Measurements from ENCODE around the gene PLEK. TPM values are rescaled to one million over a fixed set of nuclear protein-coding genes. Genes with fewer than 3 reads are reported as not detected.

Gene PLEK
- total RNA-seq, 1 donor from 2014 or later: 4.4 TPM

DNA sequence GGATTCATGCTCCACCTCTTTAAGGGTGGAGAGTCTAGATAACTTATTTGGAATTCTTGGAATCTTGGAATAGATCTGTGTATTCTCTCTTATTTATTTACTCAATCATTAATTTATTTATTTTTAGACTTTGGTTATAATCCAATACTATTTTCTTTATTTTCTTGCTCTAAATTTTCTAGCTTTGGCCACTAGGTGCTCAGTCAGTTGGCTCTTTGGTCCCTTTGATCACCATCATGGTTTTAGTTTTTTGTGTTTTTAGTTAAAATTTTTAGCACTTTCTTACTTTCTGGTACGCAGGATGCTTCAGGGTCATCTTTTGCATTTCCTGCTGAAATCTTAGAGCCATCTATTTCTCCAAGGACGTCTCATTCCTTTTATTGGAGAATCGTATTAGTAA, 5.2 kb upstream of the PLEK start:
- Histone ChIP-seq H3K27me3 (no peaks in the 10 kb centered on the region), H3K9me3 (no peaks in the 10 kb centered on the region), H3K4me3 (no peak overlapping the region), H3K27ac (no peak overlapping the region), H3K36me3 (no peaks in the 10 kb centered on the region), H3K4me1 (no peaks in the 10 kb centered on the region)
- DNase-seq (ENCODE audit: extremely low spot score in 2 of 2): no peak
- TF ChIP-seq, protein P1, sequence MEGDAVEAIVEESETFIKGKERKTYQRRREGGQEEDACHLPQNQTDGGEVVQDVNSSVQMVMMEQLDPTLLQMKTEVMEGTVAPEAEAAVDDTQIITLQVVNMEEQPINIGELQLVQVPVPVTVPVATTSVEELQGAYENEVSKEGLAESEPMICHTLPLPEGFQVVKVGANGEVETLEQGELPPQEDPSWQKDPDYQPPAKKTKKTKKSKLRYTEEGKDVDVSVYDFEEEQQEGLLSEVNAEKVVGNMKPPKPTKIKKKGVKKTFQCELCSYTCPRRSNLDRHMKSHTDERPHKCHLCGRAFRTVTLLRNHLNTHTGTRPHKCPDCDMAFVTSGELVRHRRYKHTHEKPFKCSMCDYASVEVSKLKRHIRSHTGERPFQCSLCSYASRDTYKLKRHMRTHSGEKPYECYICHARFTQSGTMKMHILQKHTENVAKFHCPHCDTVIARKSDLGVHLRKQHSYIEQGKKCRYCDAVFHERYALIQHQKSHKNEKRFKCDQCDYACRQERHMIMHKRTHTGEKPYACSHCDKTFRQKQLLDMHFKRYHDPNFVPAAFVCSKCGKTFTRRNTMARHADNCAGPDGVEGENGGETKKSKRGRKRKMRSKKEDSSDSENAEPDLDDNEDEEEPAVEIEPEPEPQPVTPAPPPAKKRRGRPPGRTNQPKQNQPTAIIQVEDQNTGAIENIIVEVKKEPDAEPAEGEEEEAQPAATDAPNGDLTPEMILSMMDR (IDR thresholded peaks at IDR 0.05): no peak
- no peak for TF ChIP-seq POLR2A (IDR thresholded peaks at IDR 0.05)
- no peak for TF ChIP-seq POLR2AphosphoS5 (IDR thresholded peaks at IDR 0.05; ENCODE audit: insufficient read depth in 1 of 2, low read depth in 1 of 2)
- intact Hi-C loops (cut with DNase I): loop anchor here (5.0 kb wide), 1 partner anchor 82 kb away; no protein-coding TSS in a partner anchor

- no peaks in the 10 kb centered on the region for H3K27me3 ChIP-seq
- TF ChIP-seq POLR2A (IDR thresholded peaks at IDR 0.05) (no peak), POLR2AphosphoS5 (IDR thresholded peaks at IDR 0.05; ENCODE audit: insufficient read depth in 1 of 2, low read depth in 1 of 2) (peak in 1 of 2 donors; percentile 24)
- TF ChIP-seq, protein P1 (IDR thresholded peaks at IDR 0.05): peak in 1 of 3 experiments; percentile 74
- no peaks in the 10 kb centered on the region for H3K4me1 ChIP-seq
- H3K4me3 ChIP-seq: no peak overlapping the region
- intact Hi-C loops (cut with DNase I): loop anchor here (5.0 kb wide), 1 partner anchor 80 kb away; no protein-coding TSS in a partner anchor
- DNase-seq (ENCODE audit: extremely low spot score in 2 of 2): no peak
- no peak overlapping the region for H3K27ac ChIP-seq
- H3K36me3 ChIP-seq: no peaks in the 10 kb centered on the region
- H3K9me3 ChIP-seq: no peaks in the 10 kb centered on the region
Observed at GRCh38 chr2:68362069-68362468, 3.0 kb upstream of the PLEK start.

DNA sequence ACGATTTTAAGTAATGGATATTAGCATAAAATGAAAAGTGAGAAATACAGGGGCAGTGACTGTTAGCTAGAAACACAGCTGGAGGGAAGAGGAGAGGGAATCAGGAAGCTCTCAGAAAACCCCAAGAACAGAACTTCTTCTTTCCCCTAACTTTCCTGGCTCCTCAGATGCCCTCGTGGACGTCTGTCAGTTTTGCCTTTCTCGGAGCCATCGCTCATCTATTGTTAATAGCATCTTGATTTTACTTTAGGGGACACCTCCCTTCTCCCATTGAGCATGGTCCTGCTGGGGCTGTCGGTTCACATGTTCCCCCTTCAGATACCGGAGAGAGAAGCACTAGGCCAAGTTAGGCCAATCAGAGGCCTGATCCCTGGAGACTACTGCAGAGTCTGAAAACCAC, 2.3 kb upstream of the PLEK start:
- TF ChIP-seq, protein P1 (IDR thresholded peaks at IDR 0.05): no peak
- TF ChIP-seq POLR2A (IDR thresholded peaks at IDR 0.05) (no peak), POLR2AphosphoS5 (IDR thresholded peaks at IDR 0.05; ENCODE audit: insufficient read depth in 1 of 2, low read depth in 1 of 2) (no peak)
- no peaks in the 10 kb centered on the region for H3K9me3 ChIP-seq
- H3K4me1 ChIP-seq: no peaks in the 10 kb centered on the region
- no peaks in the 10 kb centered on the region for H3K27me3 ChIP-seq
- no peak overlapping the region for H3K27ac ChIP-seq
- no peak overlapping the region for H3K4me3 ChIP-seq
- H3K36me3 ChIP-seq: no peaks in the 10 kb centered on the region
- no peak for DNase-seq (ENCODE audit: extremely low spot score in 2 of 2)
- intact Hi-C loops (cut with DNase I): loop anchor here (5.0 kb wide), 1 partner anchor 80 kb away; no protein-coding TSS in a partner anchor

DNA sequence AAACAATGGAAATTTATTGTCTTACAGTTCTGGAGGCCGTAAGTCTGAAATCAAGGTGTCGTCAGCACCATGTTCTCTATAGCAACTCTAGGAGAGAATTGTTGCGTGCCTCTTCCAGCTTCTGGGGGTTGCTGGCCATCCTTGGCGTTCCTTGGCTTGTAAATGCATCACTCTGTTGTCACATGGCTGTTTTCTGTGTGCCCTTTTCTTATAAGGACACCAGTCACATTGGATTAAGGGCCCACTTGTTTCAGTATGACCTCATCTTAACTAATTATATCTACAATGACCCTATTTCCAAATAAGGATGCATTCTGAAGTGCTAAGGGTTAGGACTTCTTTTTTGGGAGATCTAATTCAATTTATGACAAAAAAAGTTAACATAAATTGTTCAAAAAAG, 1.4 kb upstream of the PLEK start:
- H3K9me3 ChIP-seq: no peaks in the 10 kb centered on the region
- intact Hi-C loops (cut with DNase I): loop anchor here (5.0 kb wide), 1 partner anchor 79 kb away; no protein-coding TSS in a partner anchor
- H3K27me3 ChIP-seq: no peaks in the 10 kb centered on the region
- no peak overlapping the region for H3K27ac ChIP-seq
- H3K36me3 ChIP-seq: no peaks in the 10 kb centered on the region
- TF ChIP-seq POLR2A (IDR thresholded peaks at IDR 0.05): no peak
- TF ChIP-seq, protein P1 (IDR thresholded peaks at IDR 0.05): no peak
- TF ChIP-seq POLR2AphosphoS5 (IDR thresholded peaks at IDR 0.05; ENCODE audit: insufficient read depth in 1 of 2, low read depth in 1 of 2): no peak
- DNase-seq (ENCODE audit: extremely low spot score in 2 of 2): no peak
- H3K4me1 ChIP-seq: peaks cover 8% of the 10 kb centered on the region
- H3K4me3 ChIP-seq: no peak overlapping the region

DNA sequence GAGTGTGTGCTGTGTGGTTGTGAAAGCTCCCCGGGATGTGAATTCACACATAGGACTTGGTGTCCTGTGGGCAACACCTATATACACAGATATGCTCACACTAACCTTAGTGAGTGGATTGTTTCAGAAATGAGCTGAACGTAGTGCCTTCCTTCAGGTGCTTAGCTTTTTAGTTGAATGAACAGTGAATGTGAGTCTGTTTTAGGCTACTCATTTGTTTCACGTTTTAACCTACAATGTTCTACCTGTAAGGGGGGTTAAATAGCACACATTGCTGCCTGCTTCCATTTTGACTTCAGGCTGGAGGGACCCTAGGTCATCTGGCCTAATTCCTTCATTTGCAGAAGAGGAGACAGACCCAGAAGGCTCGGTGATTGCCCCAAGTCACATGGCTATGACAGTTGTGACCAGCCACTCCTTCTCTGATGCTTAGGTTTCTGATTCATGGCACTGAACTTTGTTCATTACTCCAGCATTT, 1.0 kb downstream of the PLEK start:
- DNase-seq (ENCODE audit: extremely low spot score in 2 of 2): no peak
- Histone ChIP-seq H3K27me3 (no peaks in the 10 kb centered on the region), H3K9me3 (no peaks in the 10 kb centered on the region), H3K27ac (no peak overlapping the region), H3K4me1 (peaks cover 10% of the 10 kb centered on the region), H3K4me3 (peak overlapping the region in 1 of 2 donors; percentile 26), H3K36me3 (no peaks in the 10 kb centered on the region)
- intact Hi-C loops (cut with DNase I): no loop called here
- TF ChIP-seq POLR2A (IDR thresholded peaks at IDR 0.05) (no peak), POLR2AphosphoS5 (IDR thresholded peaks at IDR 0.05; ENCODE audit: insufficient read depth in 1 of 2, low read depth in 1 of 2) (no peak)
- TF ChIP-seq, protein P1 (IDR thresholded peaks at IDR 0.05): no peak

All from vagina (tissue), 2 donors.